ENCODE measurements around the gene ANKS4B. TPM values are rescaled to one million over a fixed set of nuclear protein-coding genes. Genes with fewer than 3 reads are reported as not detected.

The ANKS4B gene
- total RNA-seq, 4 donors from 2014 or later = not detected

GRCh38 chr16:21219551-21219950 is 13.9 kb upstream of the ANKS4B start:
- TF ChIP-seq CTCF (IDR thresholded peaks at IDR 0.05; ENCODE audit: low read depth) = no peak

- no peak for TF ChIP-seq CTCF (IDR thresholded peaks at IDR 0.05; ENCODE audit: low read depth)
Measured at GRCh38 chr16:21222495-21223337, 10.8 kb upstream of the ANKS4B start.

GRCh38 chr16:21223787-21224186 is 9.7 kb upstream of the ANKS4B start:
- no peak for TF ChIP-seq CTCF (IDR thresholded peaks at IDR 0.05; ENCODE audit: low read depth)

DNA sequence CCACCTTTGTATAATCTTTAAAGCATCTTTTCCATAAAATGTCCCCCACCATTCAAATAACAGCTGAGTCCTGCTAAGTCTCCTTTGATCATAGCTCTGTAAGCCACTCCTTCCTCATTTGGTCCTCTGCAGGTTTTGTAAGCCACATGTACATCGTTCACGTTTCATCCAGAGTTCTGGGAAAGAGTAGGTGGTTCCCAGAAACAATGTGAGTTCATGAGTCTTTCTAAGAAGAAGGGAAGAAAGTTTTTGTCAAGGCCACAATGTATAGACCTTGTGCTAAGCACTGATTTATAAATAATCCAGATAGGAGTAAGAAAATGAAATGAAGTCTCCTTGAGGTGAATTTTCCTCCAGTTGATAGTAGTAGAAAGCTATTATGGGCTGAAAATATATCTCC is 8.7 kb upstream of the ANKS4B start:
- no peak for TF ChIP-seq CTCF (IDR thresholded peaks at IDR 0.05; ENCODE audit: low read depth)

- no peak for TF ChIP-seq CTCF (IDR thresholded peaks at IDR 0.05; ENCODE audit: low read depth)
Measured at GRCh38 chr16:21226749-21227148, 6.8 kb upstream of the ANKS4B start.

DNA sequence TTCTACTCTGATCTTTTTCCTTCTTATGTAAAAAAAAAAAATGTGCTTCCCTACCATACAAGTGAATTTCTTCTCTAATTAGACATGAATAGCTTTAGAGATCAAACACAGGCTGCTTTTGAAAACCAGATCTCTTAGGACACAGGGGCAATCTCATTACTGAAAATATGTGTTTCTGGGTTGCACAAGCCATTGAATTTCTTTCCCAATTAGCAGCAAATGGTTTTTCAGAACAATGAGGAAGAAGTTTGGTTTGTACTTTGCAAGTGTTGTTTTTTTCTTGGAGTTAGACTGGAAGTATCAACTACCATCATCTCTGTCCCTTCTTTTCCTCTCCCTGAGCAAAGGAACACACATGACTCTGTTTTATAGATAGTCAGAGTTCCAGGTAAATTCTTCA is 5.6 kb upstream of the ANKS4B start:
- TF ChIP-seq CTCF (IDR thresholded peaks at IDR 0.05; ENCODE audit: low read depth) = no peak

GRCh38 chr16:21228361-21228872 is 5.1 kb upstream of the ANKS4B start:
- no peak for TF ChIP-seq CTCF (IDR thresholded peaks at IDR 0.05; ENCODE audit: low read depth)
